D721Med (cell line): Measurements from ENCODE around the gene PRODH2.

Experiments used
- DNase-seq: peaks from one replicate; pipeline ENCODE4 v3.0.0; 2011; ENCODE audit warnings: low spot score; ENCODE audit not compliant: insufficient read length
- FAIRE-seq: peaks from 2 replicates; lab custom pipeline; 2011; peaks lifted over from hg19 to GRCh38; lab: Jason Lieb, UNC
- TF ChIP-seq, protein P1 (sequence below): IDR thresholded peaks from 2 replicates; pipeline ENCODE4 v1.5.1; 2012; ENCODE audit warnings: mild to moderate bottlenecking, control low read depth; ENCODE audit not compliant: insufficient read depth; ENCODE audit errors: missing control alignments

PRODH2 gene

DNA sequence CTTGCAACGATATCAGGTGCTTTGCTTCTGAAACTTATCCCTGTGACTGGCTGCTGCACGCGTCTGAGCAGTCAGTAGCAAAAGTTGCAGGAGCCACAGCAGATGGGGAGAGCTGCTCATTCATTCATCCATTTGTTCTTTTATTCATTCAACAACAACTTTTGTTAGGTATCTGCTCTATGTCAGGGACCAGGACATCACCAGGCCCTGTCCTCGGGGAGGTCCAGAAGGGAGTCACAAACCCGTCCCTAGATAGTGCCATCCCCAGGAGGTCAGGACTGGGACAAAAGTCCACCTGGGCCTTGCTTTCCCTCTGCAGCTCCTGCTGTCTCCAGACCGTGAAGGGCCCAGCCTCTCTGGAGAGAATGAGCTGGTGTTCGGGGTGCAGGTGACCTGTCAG, 34.7 kb downstream of the PRODH2 start:
- DNase-seq: no peak
- TF ChIP-seq, protein P1, sequence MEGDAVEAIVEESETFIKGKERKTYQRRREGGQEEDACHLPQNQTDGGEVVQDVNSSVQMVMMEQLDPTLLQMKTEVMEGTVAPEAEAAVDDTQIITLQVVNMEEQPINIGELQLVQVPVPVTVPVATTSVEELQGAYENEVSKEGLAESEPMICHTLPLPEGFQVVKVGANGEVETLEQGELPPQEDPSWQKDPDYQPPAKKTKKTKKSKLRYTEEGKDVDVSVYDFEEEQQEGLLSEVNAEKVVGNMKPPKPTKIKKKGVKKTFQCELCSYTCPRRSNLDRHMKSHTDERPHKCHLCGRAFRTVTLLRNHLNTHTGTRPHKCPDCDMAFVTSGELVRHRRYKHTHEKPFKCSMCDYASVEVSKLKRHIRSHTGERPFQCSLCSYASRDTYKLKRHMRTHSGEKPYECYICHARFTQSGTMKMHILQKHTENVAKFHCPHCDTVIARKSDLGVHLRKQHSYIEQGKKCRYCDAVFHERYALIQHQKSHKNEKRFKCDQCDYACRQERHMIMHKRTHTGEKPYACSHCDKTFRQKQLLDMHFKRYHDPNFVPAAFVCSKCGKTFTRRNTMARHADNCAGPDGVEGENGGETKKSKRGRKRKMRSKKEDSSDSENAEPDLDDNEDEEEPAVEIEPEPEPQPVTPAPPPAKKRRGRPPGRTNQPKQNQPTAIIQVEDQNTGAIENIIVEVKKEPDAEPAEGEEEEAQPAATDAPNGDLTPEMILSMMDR: no peak
- FAIRE-seq: no peak

DNA sequence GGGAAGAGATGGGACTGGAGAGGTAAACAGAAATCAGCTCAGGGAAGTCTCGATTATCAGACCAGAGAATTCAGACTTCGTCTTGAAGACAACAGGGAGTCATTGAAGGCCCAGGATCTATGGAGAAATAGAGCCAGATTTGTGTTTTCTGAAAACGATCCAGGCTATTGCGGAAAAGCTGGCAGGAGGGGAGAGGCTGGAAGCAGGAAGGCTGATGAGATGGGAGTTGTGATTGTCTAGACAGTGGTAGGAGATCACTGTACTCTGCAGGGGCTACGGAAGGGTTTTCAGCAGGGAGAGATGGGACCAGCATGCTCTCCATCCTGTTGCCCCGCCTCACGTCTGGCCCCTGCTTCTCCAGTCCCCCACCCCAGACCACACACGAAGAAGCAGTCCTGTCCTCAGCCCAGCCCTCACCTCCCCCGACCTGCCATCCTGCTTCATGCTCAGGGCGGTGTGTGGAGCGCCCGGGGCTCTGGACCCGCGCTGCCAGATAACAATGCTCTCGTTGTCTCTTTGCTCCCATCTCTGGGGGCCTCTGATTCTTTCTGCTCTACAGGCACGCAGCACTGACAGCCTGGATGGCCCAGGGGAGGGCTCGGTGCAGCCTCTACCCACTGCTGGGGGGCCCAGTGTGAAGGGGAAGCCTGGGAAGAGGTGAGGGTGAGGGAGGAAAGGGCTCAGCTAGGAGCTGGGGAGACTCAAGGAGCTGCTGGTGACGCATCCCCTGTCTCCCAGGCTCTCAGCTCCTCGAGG, 35.4 kb downstream of the PRODH2 start:
- TF ChIP-seq, protein P1: no peak
- FAIRE-seq: no peak
- DNase-seq: no peak

DNA sequence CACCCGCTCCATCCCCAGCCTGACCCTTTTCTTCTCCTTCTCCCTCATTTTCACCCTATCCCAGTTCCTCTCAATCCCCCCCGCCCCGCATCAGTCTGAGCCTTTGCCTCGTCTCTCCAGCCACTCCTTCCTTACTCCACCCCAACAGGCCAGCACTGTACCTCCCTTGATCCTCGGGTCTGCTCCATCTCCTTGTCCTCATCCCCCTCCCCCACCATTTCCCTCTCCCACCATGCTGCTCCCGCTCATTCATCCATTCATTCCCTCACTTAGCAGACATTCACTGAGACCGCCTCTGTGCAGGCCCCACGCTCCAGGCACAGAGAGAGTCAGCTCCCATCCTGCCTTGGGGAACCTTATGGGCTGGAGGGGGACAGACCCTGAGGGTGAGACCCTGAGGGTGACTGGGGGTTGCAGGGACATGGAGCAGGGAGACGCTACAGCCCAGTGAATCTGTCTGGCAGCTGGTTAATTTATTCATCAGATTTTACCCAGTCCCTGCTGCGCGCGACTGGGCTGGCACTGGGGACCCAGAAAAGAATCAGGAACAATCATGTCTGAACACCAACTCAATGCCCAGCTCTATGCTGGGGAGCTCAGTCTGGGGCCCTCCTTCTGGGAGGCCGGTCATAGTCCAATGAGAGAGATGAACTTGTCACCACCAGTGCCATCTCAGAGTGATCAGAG, 36.4 kb downstream of the PRODH2 start:
- TF ChIP-seq, protein P1: no peak
- FAIRE-seq: no peak
- no peak for DNase-seq

DNA sequence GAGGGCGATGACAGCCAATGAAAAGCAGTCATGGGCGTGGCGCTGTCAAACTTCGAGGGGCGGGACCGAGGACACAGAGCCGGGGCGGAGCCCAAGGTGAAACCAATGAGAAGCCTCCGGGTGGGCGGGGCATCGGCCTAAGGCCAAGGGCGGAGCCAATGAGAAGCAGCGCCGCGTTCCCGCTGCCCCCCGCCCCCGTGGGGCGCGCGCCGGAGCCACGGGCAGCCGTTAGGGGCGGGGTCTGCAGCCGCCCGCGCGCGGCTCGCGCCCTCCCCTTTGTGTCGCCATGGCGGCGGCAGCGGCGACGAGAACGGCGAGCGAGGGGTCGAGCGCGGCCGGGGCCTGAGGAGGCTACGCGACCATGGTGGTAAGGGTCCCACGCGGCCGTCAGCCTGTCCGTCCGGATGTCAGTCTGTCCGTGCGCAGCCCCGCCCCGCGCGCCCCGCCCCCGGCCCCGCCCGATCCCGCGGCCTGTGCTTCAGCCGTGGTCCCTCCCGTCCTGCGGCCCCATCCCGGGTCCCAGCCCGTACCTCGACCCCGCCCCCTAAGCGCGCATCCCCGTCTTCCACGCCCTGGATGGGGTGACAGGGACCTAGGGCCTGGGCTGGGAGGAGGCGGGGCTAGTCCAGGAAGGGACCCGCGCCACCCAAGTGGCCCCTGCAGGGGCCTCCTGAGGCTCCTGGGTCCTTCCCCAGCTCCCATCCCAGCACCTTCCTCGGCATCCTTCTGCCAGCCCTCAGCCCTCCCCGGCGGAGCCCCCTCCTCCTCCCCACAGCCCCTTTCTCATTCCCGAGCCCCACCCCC, 37.1 kb downstream of the PRODH2 start, which contains the start of gene ARHGAP33:
Gene ARHGAP33 (plus strand): TSS at position 267 of the 804 bp plus-strand sequence. CDS start 95 bp downstream, at position 362.
- TF ChIP-seq, protein P1: no peak
- DNase-seq: peak; percentile 74
- no peak for FAIRE-seq

DNA sequence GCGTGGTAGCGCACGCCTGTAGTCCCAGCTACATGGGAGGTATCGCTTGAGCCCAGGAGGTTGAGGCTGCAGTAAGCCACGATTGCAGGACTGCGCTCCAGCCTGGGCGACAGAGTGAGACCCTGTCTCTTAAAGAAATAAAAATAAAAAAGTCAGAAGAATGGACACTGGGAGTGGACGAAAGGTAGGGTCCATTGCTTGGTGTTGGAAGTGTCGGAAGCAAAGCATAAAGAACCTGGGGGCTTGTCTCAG, 37.7 kb downstream of the PRODH2 start:
- TF ChIP-seq, protein P1: no peak
- DNase-seq: no peak
- FAIRE-seq: no peak

DNA sequence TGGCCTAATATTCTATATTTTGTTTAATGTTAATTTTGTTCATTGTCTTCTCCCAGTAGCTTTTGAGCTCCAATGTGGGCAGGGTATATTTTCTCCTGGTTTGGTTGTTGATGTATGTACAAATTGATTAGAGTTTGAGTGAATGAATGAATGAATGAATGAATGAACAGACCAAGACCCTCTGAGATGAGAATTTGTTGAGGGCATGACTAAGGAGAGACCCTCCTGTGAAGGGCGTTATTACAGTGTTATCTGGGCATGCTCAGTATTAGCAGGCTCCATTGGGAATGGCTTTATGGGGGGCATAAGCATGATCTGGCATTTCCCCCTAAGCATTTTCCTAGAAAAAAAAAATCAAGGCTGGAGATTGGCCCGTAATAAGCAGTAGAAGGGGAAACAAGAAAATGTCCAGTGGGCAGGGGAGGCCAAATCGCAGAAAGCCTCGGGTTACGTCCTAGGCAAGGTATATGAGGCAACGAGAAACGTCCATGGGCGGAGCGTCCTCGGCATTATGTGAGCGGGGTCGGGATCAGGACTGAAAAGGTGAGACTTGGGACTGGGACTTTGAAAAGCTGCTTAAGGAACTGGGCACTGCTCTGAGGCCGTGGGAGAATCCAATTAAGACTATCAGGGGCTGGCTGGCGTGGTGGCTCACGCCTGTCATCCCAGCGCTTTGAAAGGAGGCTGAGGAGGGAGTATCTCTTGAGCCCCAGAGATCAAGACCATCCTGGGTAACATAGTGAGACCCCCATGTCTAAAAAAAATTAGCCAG, 38.2 kb downstream of the PRODH2 start:
- no peak for FAIRE-seq
- TF ChIP-seq, protein P1: no peak
- no peak for DNase-seq
